Thyroid gland (tissue), 4 donors: ENCODE results near the gene MB21D2.

ENCODE experiments used
- CTCF ChIP-seq, 6 experiments: fragments of 200-600 bp in 3 of 6; fragments of 450-650 bp in 3 of 6; sonication (generic) in 3 of 6; IDR thresholded peaks; one replicate each; pipeline ENCODE4 v1.5.1; 2016 to 2019; ENCODE audit warnings: antibody characterized with exemption in 6 of 6, mild to moderate bottlenecking in 2 of 6, inconsistent platforms in 1 of 6, moderate library complexity in 1 of 6
- POLR2A ChIP-seq, 2 donors: fragments of 450-650 bp; IDR thresholded peaks; one replicate each; pipeline ENCODE4 v1.6.1; 2017; ENCODE audit warnings: antibody characterized with exemption in 2 of 2, mild to moderate bottlenecking in 2 of 2, moderate library complexity in 1 of 2

- TF ChIP-seq CTCF (IDR thresholded peaks at IDR 0.05): no peak
- no peak for TF ChIP-seq POLR2A (IDR thresholded peaks at IDR 0.05)
These were observed 113.2 kb downstream of the MB21D2 start for GRCh38 chr3:192804502-192804901.
